GM18499 (cell line): ENCODE data around the gene DUSP2.

Source experiments
- ATAC-seq: cut with Tn5 transposase; IDR thresholded peaks from one replicate; pipeline ENCODE4 v1.9.1; 2021; ENCODE audit warnings: moderate number of reproducible peaks; ENCODE audit not compliant: insufficient read depth, unreplicated experiment

The DUSP2 gene

GRCh38 chr2:96105994-96106715 lies 39.1 kb downstream of the DUSP2 start:
- no peak for ATAC-seq

- no peak for ATAC-seq
Observed at GRCh38 chr2:96105152-96105915, 39.9 kb downstream of the DUSP2 start.

- no peak for ATAC-seq
Observed at GRCh38 chr2:96104487-96104861, 40.8 kb downstream of the DUSP2 start.

GRCh38 chr2:96103761-96104486 lies 41.3 kb downstream of the DUSP2 start:
- no peak for ATAC-seq

GRCh38 chr2:96103187-96103601 lies 42.0 kb downstream of the DUSP2 start:
- ATAC-seq, result no peak

GRCh38 chr2:96102596-96103186 lies 42.5 kb downstream of the DUSP2 start:
- ATAC-seq, result no peak

- ATAC-seq, result no peak
Observed at GRCh38 chr2:96100893-96101304, 44.3 kb downstream of the DUSP2 start.

- no peak for ATAC-seq
Observed at GRCh38 chr2:96099861-96100798, 45.1 kb downstream of the DUSP2 start.

GRCh38 chr2:96098900-96099590 lies 46.2 kb downstream of the DUSP2 start:
- ATAC-seq, result no peak

- ATAC-seq, result no peak
Observed at GRCh38 chr2:96097951-96098823, 47.1 kb downstream of the DUSP2 start.

- ATAC-seq, result no peak
Observed at GRCh38 chr2:96097441-96097840, 47.8 kb downstream of the DUSP2 start.

GRCh38 chr2:96095116-96095636 lies 50.1 kb downstream of the DUSP2 start:
- no peak for ATAC-seq

- no peak for ATAC-seq
Observed at GRCh38 chr2:96093528-96093927, 51.7 kb downstream of the DUSP2 start.
